H1 (cell line): Measurements from ENCODE around the gene IKBIP. TPM values are rescaled to one million over a fixed set of nuclear protein-coding genes. Genes with fewer than 3 reads are reported as not detected.

Experiments used
- CHD1 ChIP-seq: IDR thresholded peaks from 2 replicates; pipeline ENCODE4 v1.6.1; 2012; ENCODE audit warnings: low read depth, low read length, improper control_type of control experiment
- CHD2 ChIP-seq: IDR thresholded peaks from 2 replicates; pipeline ENCODE4 v1.6.1; 2012; ENCODE audit warnings: low read length, improper control_type of control experiment
- GABPA ChIP-seq: IDR thresholded peaks from 2 replicates; pipeline ENCODE4 v1.6.1; 2011; ENCODE audit warnings: mild to moderate bottlenecking, low read length, moderate library complexity, borderline replicate concordance; ENCODE audit not compliant: insufficient read depth
- POLR2A ChIP-seq, 2 experiments: IDR thresholded peaks; 1 replicate in 1 of 2; 2 replicates in 1 of 2; pipeline ENCODE4 v1.6.1; 2011; ENCODE audit warnings: low read depth in 2 of 2, low read length in 2 of 2, mild to moderate bottlenecking in 2 of 2; ENCODE audit errors: control extremely low read depth in 1 of 2
- RFX5 ChIP-seq: IDR thresholded peaks from 2 replicates; pipeline ENCODE4 v1.6.1; 2011; ENCODE audit warnings: low read depth, low read length, improper control_type of control experiment, borderline replicate concordance
- SP1 ChIP-seq: IDR thresholded peaks from 2 replicates; pipeline ENCODE4 v1.6.1; 2011; ENCODE audit warnings: low read depth, low read length
- SUZ12 ChIP-seq: fragments of 200-600 bp; sonication (generic); IDR thresholded peaks from 2 replicates; pipeline ENCODE4 v1.6.1; 2012; ENCODE audit warnings: mild to moderate bottlenecking, inconsistent platforms, low read length, moderate library complexity, mixed read lengths
- TCF12 ChIP-seq: IDR thresholded peaks from 2 replicates; pipeline ENCODE4 v1.6.1; 2011; ENCODE audit warnings: low read depth, mild to moderate bottlenecking, low read length
- ZNF274 ChIP-seq: IDR thresholded peaks from 2 replicates; pipeline ENCODE4 v1.7.0; 2012; ENCODE audit warnings: low read length, borderline replicate concordance; ENCODE audit errors: extremely low read depth
- polyA plus RNA-seq, 7 experiments: library from polyadenylated mRNA; depleted of rRNA in 3 of 7; stranded (reverse) in 5 of 7; unstranded in 2 of 7; fragments of >200 nt in 5 of 7; fragments of 200-250 nt in 2 of 7; gene quantifications; 1 replicate in 5 of 7; 2 replicates in 1 of 7; 4 replicates in 1 of 7; pipeline versions ENCODE4 v1.2.1 to v1.2.3, GENCODE V29; 2011 to 2013; ENCODE audit warnings: missing spikeins in 2 of 7, mixed read lengths in 2 of 7
- total RNA-seq: library from RNA; stranded (reverse); fragmentation: NEBNext Ultra II Directional; extraction: Animal tissue kit (Norgen Biotek cat#: 25700); gene quantifications from 2 replicates; pipeline ENCODE4 v1.2.1, GENCODE V29; 2021
- TF ChIP-seq, protein P1 (sequence below): fragments of 300-600 bp; sonication (generic); IDR thresholded peaks from 2 replicates; pipeline ENCODE4 v1.7.1; 2012; ENCODE audit warnings: low read length, moderate library complexity, mild to moderate bottlenecking, inconsistent platforms; ENCODE audit not compliant: insufficient replicate concordance
- TF ChIP-seq, protein P2 (sequence below): IDR thresholded peaks from 2 replicates; pipeline ENCODE4 v1.6.1; 2011; ENCODE audit warnings: low read depth, mild to moderate bottlenecking, low read length; ENCODE audit not compliant: insufficient read depth

IKBIP gene
- total and polyA plus RNA-seq, 2 of the 8 experiments (the other 6 are each of a cell fraction or from before 2014, with no cell fraction given) = 2.7 to 12.4 TPM

DNA sequence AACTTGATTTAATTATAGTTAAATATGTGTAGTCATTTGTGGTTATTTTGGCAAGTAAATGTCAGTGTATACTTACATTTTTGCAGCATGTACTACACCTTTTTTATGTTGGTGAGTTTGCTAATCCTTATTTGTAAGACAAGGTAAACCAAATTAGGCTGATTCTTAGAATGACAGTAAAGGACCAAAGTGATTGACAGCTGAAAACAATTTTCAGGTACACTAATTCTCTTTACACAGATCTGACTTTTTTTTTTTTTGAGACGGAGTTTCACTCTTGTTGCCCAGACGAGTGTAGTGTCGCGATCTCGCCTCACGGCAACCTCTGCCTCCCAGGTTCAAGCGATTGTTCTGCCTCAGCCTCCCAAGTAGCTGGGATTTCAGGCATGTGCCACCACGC is 42.7 kb downstream of the IKBIP start (continued):
- TF ChIP-seq, protein P1, sequence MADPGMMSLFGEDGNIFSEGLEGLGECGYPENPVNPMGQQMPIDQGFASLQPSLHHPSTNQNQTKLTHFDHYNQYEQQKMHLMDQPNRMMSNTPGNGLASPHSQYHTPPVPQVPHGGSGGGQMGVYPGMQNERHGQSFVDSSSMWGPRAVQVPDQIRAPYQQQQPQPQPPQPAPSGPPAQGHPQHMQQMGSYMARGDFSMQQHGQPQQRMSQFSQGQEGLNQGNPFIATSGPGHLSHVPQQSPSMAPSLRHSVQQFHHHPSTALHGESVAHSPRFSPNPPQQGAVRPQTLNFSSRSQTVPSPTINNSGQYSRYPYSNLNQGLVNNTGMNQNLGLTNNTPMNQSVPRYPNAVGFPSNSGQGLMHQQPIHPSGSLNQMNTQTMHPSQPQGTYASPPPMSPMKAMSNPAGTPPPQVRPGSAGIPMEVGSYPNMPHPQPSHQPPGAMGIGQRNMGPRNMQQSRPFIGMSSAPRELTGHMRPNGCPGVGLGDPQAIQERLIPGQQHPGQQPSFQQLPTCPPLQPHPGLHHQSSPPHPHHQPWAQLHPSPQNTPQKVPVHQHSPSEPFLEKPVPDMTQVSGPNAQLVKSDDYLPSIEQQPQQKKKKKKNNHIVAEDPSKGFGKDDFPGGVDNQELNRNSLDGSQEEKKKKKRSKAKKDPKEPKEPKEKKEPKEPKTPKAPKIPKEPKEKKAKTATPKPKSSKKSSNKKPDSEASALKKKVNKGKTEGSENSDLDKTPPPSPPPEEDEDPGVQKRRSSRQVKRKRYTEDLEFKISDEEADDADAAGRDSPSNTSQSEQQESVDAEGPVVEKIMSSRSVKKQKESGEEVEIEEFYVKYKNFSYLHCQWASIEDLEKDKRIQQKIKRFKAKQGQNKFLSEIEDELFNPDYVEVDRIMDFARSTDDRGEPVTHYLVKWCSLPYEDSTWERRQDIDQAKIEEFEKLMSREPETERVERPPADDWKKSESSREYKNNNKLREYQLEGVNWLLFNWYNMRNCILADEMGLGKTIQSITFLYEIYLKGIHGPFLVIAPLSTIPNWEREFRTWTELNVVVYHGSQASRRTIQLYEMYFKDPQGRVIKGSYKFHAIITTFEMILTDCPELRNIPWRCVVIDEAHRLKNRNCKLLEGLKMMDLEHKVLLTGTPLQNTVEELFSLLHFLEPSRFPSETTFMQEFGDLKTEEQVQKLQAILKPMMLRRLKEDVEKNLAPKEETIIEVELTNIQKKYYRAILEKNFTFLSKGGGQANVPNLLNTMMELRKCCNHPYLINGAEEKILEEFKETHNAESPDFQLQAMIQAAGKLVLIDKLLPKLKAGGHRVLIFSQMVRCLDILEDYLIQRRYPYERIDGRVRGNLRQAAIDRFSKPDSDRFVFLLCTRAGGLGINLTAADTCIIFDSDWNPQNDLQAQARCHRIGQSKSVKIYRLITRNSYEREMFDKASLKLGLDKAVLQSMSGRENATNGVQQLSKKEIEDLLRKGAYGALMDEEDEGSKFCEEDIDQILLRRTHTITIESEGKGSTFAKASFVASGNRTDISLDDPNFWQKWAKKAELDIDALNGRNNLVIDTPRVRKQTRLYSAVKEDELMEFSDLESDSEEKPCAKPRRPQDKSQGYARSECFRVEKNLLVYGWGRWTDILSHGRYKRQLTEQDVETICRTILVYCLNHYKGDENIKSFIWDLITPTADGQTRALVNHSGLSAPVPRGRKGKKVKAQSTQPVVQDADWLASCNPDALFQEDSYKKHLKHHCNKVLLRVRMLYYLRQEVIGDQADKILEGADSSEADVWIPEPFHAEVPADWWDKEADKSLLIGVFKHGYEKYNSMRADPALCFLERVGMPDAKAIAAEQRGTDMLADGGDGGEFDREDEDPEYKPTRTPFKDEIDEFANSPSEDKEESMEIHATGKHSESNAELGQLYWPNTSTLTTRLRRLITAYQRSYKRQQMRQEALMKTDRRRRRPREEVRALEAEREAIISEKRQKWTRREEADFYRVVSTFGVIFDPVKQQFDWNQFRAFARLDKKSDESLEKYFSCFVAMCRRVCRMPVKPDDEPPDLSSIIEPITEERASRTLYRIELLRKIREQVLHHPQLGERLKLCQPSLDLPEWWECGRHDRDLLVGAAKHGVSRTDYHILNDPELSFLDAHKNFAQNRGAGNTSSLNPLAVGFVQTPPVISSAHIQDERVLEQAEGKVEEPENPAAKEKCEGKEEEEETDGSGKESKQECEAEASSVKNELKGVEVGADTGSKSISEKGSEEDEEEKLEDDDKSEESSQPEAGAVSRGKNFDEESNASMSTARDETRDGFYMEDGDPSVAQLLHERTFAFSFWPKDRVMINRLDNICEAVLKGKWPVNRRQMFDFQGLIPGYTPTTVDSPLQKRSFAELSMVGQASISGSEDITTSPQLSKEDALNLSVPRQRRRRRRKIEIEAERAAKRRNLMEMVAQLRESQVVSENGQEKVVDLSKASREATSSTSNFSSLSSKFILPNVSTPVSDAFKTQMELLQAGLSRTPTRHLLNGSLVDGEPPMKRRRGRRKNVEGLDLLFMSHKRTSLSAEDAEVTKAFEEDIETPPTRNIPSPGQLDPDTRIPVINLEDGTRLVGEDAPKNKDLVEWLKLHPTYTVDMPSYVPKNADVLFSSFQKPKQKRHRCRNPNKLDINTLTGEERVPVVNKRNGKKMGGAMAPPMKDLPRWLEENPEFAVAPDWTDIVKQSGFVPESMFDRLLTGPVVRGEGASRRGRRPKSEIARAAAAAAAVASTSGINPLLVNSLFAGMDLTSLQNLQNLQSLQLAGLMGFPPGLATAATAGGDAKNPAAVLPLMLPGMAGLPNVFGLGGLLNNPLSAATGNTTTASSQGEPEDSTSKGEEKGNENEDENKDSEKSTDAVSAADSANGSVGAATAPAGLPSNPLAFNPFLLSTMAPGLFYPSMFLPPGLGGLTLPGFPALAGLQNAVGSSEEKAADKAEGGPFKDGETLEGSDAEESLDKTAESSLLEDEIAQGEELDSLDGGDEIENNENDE = no peak
- TF ChIP-seq RFX5 (no peak), POLR2A (IDR thresholded peaks at IDR 0.05; ENCODE audit: control extremely low read depth in 1 of 2, low read depth in 2 of 2, low read length in 2 of 2) (no peak; a peak in 1 of 3 replicates), TCF12 (no peak), SUZ12 (no peak), ZNF274 (no peak), CHD1 (no peak), GABPA (no peak), SP1 (no peak), CHD2 (no peak)
- TF ChIP-seq, protein P2, sequence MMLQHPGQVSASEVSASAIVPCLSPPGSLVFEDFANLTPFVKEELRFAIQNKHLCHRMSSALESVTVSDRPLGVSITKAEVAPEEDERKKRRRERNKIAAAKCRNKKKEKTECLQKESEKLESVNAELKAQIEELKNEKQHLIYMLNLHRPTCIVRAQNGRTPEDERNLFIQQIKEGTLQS = no peak
